B cell (primary cell): ENCODE data around the gene HNRNPF.

Experiments
- EZH2 ChIP-seq: IDR thresholded peaks from 2 replicates; pipeline ENCODE4 v1.6.1; 2012; ENCODE audit warnings: borderline replicate concordance, low read depth, mild to moderate bottlenecking, moderate library complexity, low read length; ENCODE audit not compliant: insufficient read depth, poor library complexity, severe bottlenecking
- TF ChIP-seq, protein P1 (sequence below): fragments of 200-600 bp; IDR thresholded peaks from one replicate; pipeline ENCODE4 v1.8.0; 2022; ENCODE audit warnings: antibody characterized with exemption, mild to moderate bottlenecking

DNA sequence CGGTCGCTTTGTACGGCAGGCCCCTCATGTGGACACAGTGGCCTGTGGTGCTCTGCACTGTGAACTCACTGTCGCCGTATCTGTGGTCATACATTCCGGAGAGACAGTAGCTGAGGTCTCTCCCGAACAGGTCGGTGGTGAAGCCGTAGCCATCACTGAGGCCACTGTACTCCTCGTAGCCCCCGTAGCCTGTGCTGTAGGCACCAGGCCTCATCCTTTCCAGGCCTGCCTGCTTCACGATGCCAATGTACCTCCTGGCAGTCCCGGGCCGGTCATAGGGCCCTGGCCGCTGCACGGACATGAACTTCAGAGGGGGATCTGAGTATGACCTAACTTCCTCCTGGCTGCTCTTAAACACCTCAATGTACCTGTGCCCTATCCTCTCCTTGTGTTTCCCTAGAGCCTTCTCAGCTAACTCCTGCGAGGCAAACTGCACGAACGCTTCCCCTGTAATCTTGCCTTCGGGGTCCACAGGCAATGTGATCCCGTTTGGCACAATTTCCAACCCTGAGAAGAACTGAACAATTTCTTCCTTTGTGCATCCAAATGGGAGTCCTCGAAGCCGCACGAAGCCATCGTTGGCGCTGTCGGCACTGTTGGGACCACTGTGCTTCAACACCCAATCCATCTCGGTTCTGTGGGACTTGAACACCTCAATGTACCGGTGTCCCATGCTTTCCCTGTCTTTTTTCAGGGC, 21.9 kb downstream of the HNRNPF start:
- TF ChIP-seq, protein P1, sequence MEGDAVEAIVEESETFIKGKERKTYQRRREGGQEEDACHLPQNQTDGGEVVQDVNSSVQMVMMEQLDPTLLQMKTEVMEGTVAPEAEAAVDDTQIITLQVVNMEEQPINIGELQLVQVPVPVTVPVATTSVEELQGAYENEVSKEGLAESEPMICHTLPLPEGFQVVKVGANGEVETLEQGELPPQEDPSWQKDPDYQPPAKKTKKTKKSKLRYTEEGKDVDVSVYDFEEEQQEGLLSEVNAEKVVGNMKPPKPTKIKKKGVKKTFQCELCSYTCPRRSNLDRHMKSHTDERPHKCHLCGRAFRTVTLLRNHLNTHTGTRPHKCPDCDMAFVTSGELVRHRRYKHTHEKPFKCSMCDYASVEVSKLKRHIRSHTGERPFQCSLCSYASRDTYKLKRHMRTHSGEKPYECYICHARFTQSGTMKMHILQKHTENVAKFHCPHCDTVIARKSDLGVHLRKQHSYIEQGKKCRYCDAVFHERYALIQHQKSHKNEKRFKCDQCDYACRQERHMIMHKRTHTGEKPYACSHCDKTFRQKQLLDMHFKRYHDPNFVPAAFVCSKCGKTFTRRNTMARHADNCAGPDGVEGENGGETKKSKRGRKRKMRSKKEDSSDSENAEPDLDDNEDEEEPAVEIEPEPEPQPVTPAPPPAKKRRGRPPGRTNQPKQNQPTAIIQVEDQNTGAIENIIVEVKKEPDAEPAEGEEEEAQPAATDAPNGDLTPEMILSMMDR = no peak
- TF ChIP-seq EZH2 = no peak
